ENCODE data around the gene INSL3. TPM values are rescaled to one million over a fixed set of nuclear protein-coding genes. Genes with fewer than 3 reads are reported as not detected.

Gene INSL3
- total and polyA plus RNA-seq, 2 of the 13 experiments (the other 11 are each of a cell fraction or from before 2014, with no cell fraction given) = 0.30 TPM; not detected in 1

GRCh38 chr19:17794731-17795494 lies 26.4 kb downstream of the INSL3 start, which contains the start of gene B3GNT3 (continued):
- TF ChIP-seq, protein P1, sequence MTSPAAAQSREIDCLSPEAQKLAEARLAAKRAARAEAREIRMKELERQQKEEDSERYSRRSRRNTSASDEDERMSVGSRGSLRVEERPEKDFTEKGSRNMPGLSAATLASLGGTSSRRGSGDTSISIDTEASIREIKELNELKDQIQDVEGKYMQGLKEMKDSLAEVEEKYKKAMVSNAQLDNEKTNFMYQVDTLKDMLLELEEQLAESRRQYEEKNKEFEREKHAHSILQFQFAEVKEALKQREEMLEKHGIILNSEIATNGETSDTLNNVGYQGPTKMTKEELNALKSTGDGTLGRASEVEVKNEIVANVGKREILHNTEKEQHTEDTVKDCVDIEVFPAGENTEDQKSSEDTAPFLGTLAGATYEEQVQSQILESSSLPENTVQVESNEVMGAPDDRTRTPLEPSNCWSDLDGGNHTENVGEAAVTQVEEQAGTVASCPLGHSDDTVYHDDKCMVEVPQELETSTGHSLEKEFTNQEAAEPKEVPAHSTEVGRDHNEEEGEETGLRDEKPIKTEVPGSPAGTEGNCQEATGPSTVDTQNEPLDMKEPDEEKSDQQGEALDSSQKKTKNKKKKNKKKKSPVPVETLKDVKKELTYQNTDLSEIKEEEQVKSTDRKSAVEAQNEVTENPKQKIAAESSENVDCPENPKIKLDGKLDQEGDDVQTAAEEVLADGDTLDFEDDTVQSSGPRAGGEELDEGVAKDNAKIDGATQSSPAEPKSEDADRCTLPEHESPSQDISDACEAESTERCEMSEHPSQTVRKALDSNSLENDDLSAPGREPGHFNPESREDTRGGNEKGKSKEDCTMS (CRISPR knock-in tag; conservative IDR thresholded peaks at IDR 0.05) = no peak
- TF ChIP-seq ARID5B (CRISPR knock-in tag; IDR thresholded peaks at IDR 0.05) = peak; percentile 54
- TF ChIP-seq AGO1 (IDR thresholded peaks at IDR 0.05; ENCODE audit: low read depth, low read length, poor library complexity, severe bottlenecking) = no peak
- TF ChIP-seq GZF1 (CRISPR knock-in tag; IDR thresholded peaks at IDR 0.05) = no peak
- TF ChIP-seq SRSF9 (IDR thresholded peaks at IDR 0.05; ENCODE audit: borderline replicate concordance, insufficient read depth, low read depth, low read length, poor library complexity, severe bottlenecking) = no peak
- TF ChIP-seq PHB2 (IDR thresholded peaks at IDR 0.05; ENCODE audit: partially characterized antibody) = no peak
- no peak for TF ChIP-seq ZBTB7A (CRISPR knock-in tag; IDR thresholded peaks at IDR 0.05)
- 0 out of 2 replicates have a peak, but pooled peaks have one; percentile 47 for TF ChIP-seq ZNF543 (CRISPR knock-in tag; IDR thresholded peaks at IDR 0.05)
- TF ChIP-seq ZFP90 (CRISPR knock-in tag; IDR thresholded peaks at IDR 0.05; ENCODE audit: borderline replicate concordance) = no peak
- peak; percentile 69; the same call in 1 of the 2 replicates for TF ChIP-seq ZNF350 (CRISPR knock-in tag; IDR thresholded peaks at IDR 0.05; ENCODE audit: borderline replicate concordance, low read depth)
- no peak for TF ChIP-seq ZNF225 (CRISPR knock-in tag; IDR thresholded peaks at IDR 0.05)
- TF ChIP-seq ZEB1 (IDR thresholded peaks at IDR 0.05; ENCODE audit: insufficient replicate concordance, low read depth) = peak; percentile 83
- TF ChIP-seq SOX13 (IDR thresholded peaks at IDR 0.05) = no peak
- TF ChIP-seq SOX13 (CRISPR knock-in tag; conservative IDR thresholded peaks at IDR 0.05 in 1 of 2, IDR thresholded peaks at IDR 0.05 in 1 of 2) = peak in 1 of 2 experiments; percentile 12; a peak in 1 of 4 replicates
- TF ChIP-seq, protein P2, sequence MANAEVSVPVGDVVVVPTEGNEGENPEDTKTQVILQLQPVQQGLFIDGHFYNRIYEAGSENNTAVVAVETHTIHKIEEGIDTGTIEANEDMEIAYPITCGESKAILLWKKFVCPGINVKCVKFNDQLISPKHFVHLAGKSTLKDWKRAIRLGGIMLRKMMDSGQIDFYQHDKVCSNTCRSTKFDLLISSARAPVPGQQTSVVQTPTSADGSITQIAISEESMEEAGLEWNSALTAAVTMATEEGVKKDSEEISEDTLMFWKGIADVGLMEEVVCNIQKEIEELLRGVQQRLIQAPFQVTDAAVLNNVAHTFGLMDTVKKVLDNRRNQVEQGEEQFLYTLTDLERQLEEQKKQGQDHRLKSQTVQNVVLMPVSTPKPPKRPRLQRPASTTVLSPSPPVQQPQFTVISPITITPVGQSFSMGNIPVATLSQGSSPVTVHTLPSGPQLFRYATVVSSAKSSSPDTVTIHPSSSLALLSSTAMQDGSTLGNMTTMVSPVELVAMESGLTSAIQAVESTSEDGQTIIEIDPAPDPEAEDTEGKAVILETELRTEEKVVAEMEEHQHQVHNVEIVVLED (CRISPR knock-in tag; IDR thresholded peaks at IDR 0.05; ENCODE audit: borderline replicate concordance) = no peak
